SK-N-MC (cell line): ENCODE data around the gene SHROOM3.

Experiments
- EZH2 ChIP-seq: fragments of 200-600 bp; sonication (generic); IDR thresholded peaks from one replicate; pipeline ENCODE4 v1.6.1; 2017; ENCODE audit warnings: antibody characterized with exemption
- POLR2AphosphoS5 ChIP-seq: IDR thresholded peaks from 2 replicates; pipeline ENCODE4 v1.6.1; 2012; ENCODE audit warnings: mild to moderate bottlenecking, low read depth, low read length, borderline replicate concordance

GRCh38 chr4:76624931-76625715, 190.1 kb downstream of the SHROOM3 start:
- TF ChIP-seq POLR2AphosphoS5 (no peak), EZH2 (no peak)
